HepG2 (cell line): ENCODE data around the gene ZNF367.

Experiments used
- ATF1 ChIP-seq: IDR thresholded peaks from 2 replicates; pipeline ENCODE4 v1.6.1; 2016; ENCODE audit warnings: mild to moderate bottlenecking, control low read depth
- CTCF ChIP-seq: sonication (generic); formaldehyde crosslinking; IDR thresholded peaks from 2 replicates; pipeline ENCODE4 v1.5.0; 2020; ENCODE audit warnings: mild to moderate bottlenecking, missing genetic modification reagents, moderate library complexity
- DPF2 ChIP-seq: sonication (generic); formaldehyde crosslinking; IDR thresholded peaks from 2 replicates; pipeline ENCODE4 v1.4.0; 2020; ENCODE audit warnings: mild to moderate bottlenecking, low read depth, missing genetic modification reagents, borderline replicate concordance
- EZH2 ChIP-seq: conservative IDR thresholded peaks from 2 replicates; pipeline ENCODE4 v1.6.1; 2012; ENCODE audit warnings: mild to moderate bottlenecking, low read depth, low read length, moderate library complexity
- GTF2F1 ChIP-seq: fragments of 150-350 bp; IDR thresholded peaks from 2 replicates; pipeline ENCODE4 v1.6.1; 2014; ENCODE audit warnings: low read length
- HCFC1 ChIP-seq: fragments of 150-350 bp; IDR thresholded peaks from 2 replicates; pipeline ENCODE4 v1.6.1; 2014; ENCODE audit warnings: low read depth, low read length
- KAT7 ChIP-seq: IDR thresholded peaks from 2 replicates; pipeline ENCODE4 v1.6.1; 2018; ENCODE audit warnings: borderline replicate concordance, missing compliant biosample characterization
- SIN3A ChIP-seq: IDR thresholded peaks from 2 replicates; pipeline ENCODE4 v1.6.1; 2011; ENCODE audit warnings: low read depth, mild to moderate bottlenecking, control low read depth, low read length, borderline replicate concordance
- STAT6 ChIP-seq: sonication (generic); formaldehyde crosslinking; IDR thresholded peaks from 2 replicates; pipeline ENCODE4 v1.4.0; 2020; ENCODE audit warnings: missing genetic modification reagents, mild to moderate bottlenecking, borderline replicate concordance
- ZNF746 ChIP-seq: sonication (generic); formaldehyde crosslinking; IDR thresholded peaks from 2 replicates; pipeline ENCODE4 v1.8.0; 2022; ENCODE audit warnings: mild to moderate bottlenecking, missing genetic modification reagents
- TF ChIP-seq, protein P1 (sequence below): sonication (generic); formaldehyde crosslinking; IDR thresholded peaks from 2 replicates; pipeline ENCODE4 v1.4.0; 2020; ENCODE audit warnings: low read depth, missing genetic modification reagents

GRCh38 chr9:96398582-96399324, 19.4 kb downstream of the ZNF367 start:
- TF ChIP-seq STAT6 (no peak), ATF1 (CRISPR knock-in tag) (no peak), HCFC1 (no peak), EZH2 (no peak), CTCF (CRISPR knock-in tag) (no peak), ZNF746 (CRISPR knock-in tag) (no peak), SIN3A (no peak), GTF2F1 (no peak), DPF2 (CRISPR knock-in tag) (no peak), KAT7 (CRISPR knock-in tag) (no peak)
- TF ChIP-seq, protein P1, sequence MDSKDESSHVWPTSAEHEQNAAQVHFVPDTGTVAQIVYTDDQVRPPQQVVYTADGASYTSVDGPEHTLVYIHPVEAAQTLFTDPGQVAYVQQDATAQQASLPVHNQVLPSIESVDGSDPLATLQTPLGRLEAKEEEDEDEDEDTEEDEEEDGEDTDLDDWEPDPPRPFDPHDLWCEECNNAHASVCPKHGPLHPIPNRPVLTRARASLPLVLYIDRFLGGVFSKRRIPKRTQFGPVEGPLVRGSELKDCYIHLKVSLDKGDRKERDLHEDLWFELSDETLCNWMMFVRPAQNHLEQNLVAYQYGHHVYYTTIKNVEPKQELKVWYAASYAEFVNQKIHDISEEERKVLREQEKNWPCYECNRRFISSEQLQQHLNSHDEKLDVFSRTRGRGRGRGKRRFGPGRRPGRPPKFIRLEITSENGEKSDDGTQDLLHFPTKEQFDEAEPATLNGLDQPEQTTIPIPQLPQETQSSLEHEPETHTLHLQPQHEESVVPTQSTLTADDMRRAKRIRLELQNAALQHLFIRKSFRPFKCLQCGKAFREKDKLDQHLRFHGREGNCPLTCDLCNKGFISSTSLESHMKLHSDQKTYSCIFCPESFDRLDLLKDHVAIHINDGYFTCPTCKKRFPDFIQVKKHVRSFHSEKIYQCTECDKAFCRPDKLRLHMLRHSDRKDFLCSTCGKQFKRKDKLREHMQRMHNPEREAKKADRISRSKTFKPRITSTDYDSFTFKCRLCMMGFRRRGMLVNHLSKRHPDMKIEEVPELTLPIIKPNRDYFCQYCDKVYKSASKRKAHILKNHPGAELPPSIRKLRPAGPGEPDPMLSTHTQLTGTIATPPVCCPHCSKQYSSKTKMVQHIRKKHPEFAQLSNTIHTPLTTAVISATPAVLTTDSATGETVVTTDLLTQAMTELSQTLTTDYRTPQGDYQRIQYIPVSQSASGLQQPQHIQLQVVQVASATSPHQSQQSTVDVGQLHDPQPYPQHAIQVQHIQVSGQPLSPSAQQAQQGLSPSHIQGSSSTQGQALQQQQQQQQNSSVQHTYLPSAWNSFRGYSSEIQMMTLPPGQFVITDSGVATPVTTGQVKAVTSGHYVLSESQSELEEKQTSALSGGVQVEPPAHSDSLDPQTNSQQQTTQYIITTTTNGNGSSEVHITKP (CRISPR knock-in tag) = no peak
